ENCODE data around the gene NACC1.
A peak's percentile ranks its signal among the peaks of the same experiment; 100 is the strongest.
"Not testable (repeated sequence)": the region's sequence is repeated elsewhere in the genome, so short reads cannot be mapped to it uniquely, and the experiment has no call there.

Gene NACC1

GRCh38 chr19:13133241-13133870 is 15.3 kb downstream of the NACC1 start:
- no peak for DNase-seq
- in situ Hi-C loops (cut with HindIII; ENCODE audit: low pct_ligation_motif_present, low pct_unique_long_range_greater_than_20kb, low sequenced_read_pairs): no loop called here

GRCh38 chr19:13134626-13135025 is 16.6 kb downstream of the NACC1 start:
- DNase-seq: no peak
- in situ Hi-C loops (cut with HindIII; ENCODE audit: low pct_ligation_motif_present, low pct_unique_long_range_greater_than_20kb, low sequenced_read_pairs): no loop called here

- in situ Hi-C loops (cut with HindIII; ENCODE audit: low pct_ligation_motif_present, low pct_unique_long_range_greater_than_20kb, low sequenced_read_pairs): no loop called here
- DNase-seq: no peak
Observed at GRCh38 chr19:13135068-13136062, 17.3 kb downstream of the NACC1 start.

DNA sequence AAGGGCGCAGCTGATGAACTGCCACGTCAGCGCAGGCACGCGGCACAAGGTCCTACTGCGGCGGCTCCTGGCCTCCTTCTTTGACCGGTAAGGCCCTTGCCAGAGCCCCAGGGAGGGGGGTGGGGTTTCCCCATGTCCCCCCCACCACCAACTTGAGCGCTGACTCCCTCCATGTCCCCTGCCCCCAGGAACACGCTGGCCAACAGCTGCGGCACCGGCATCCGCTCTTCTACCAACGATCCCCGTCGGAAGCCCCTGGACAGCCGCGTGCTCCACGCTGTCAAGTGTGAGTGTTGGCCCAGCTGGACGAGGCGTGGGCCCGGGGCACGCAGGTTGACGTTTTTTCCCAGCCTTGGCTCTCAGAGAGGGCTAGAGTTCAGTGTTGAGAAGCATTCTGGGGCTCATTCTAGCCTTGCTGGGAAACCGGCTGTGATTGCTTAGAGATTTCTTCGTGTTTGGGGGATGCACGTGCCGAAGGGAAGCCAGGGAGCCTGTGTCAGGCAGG is 19.3 kb downstream of the NACC1 start:
- in situ Hi-C loops (cut with HindIII; ENCODE audit: low pct_ligation_motif_present, low pct_unique_long_range_greater_than_20kb, low sequenced_read_pairs): no loop called here
- no peak for DNase-seq

DNA sequence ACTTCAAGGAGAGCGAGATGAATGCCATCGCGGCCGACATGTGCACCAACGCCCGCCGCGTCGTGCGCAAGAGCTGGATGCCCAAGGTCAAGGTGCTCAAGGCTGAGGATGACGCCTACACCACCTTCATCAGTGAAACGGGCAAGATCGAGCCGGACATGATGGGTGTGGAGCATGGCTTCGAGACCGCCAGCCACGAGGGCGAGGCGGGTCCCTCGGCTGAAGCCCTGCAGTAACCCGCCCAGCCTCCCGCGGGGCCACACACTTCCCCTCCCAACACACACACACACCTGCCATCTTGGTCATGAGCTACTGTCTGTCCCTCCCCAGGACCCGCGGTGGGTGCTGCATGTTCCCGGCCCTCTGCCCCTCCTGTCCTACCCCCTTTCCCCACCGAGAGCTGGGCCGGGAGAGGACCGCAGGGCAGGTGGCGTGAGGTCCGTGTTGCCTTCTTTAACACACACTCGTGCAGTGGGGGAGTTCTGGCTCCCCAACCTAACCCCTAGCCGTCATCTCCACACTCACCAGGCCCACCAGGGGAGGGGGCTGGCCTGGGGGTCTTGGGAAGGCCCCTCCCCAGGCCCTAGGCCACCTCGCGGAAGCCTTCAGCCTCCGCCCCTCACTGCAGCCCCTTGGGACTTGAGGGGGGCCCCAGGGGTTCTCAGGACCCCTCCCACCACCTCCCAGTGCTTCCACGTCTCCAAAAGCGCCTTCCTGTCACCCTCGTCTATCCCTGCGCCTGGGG is 20.3 kb downstream of the NACC1 start:
- in situ Hi-C loops (cut with HindIII; ENCODE audit: low pct_ligation_motif_present, low pct_unique_long_range_greater_than_20kb, low sequenced_read_pairs): no loop called here
- DNase-seq: no peak

GRCh38 chr19:13138916-13139198 is 20.8 kb downstream of the NACC1 start:
- in situ Hi-C loops (cut with HindIII; ENCODE audit: low pct_ligation_motif_present, low pct_unique_long_range_greater_than_20kb, low sequenced_read_pairs): no loop called here
- DNase-seq: no peak

DNA sequence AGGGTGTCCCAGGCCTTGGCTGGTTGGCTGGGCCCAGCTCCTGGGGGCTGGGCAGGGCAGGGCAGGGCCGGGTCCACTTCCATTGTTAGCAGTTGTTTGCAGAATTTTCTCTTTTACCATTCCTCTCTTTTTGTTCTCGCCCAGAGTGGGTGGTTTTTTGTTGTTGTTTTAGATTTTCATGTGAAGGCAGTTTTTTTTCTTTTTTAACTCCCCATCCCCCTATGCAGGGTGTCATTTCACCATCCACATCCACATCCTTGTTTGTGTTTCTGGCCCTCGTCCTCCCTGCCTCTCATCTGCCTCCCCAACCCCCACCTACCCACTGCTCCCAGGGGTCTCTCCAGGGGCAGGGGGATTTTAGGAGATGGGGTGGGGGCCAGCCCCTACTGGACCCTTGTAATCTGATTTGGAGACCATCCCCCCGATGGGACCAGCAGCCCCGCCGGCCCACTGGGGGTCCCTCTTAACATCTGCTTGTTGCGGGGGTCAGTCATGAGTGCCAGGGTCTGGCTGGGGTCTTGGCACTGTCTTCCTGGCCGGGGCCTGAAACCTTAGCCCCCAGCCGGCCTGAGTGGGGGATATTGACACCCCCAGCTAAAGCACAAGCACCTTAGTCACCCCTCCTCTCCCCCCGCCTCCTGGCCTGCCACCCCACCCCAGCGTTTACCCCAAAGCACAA is 21.7 kb downstream of the NACC1 start:
- no peak for DNase-seq
- in situ Hi-C loops (cut with HindIII; ENCODE audit: low pct_ligation_motif_present, low pct_unique_long_range_greater_than_20kb, low sequenced_read_pairs): no loop called here

GRCh38 chr19:13146763-13147563 is 28.9 kb downstream of the NACC1 start:
- in situ Hi-C loops (cut with HindIII; ENCODE audit: low pct_ligation_motif_present, low pct_unique_long_range_greater_than_20kb, low sequenced_read_pairs): no loop called here
- DNase-seq: no peak

DNA sequence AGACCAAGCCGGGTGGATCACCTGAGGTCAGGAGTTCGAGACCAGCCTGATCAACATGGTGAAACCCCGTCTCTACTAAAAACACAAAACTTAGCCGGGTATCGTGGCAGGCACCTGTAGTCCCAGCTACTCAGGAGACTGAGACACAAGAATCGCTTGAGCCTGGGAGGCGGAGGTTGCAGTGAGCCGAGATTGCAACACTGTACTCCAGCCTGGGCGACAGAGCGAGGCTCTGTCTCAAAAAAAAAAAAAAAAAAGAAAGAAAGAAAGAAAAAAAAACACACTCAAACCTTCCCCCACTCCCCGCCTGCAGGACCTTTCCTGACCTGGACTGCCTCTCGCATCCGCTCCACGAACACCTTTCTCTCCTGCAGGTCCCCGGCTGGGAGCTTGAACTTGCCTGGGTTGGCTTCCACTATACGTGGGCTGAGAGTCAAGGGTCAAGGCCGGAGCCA is 31.1 kb downstream of the NACC1 start:
- DNase-seq; in situ Hi-C loops (cut with HindIII; ENCODE audit: low pct_ligation_motif_present, low pct_unique_long_range_greater_than_20kb, low sequenced_read_pairs): not testable (repeated sequence)

GRCh38 chr19:13149628-13150186 is 31.6 kb downstream of the NACC1 start:
- in situ Hi-C loops (cut with HindIII; ENCODE audit: low pct_ligation_motif_present, low pct_unique_long_range_greater_than_20kb, low sequenced_read_pairs): no loop called here
- peak; percentile 38 for DNase-seq

GRCh38 chr19:13150187-13150930 is 32.3 kb downstream of the NACC1 start, which contains the start of the genes IER2 and STX10:
TSS of gene IER2 (plus strand) at chr19:13150411. CDS start at chr19:13153187, 2,776 bp downstream.
TSS of gene STX10 (minus strand) at chr19:13150375. CDS start at chr19:13150173, 202 bp downstream.
- DNase-seq: peak; percentile 93
- in situ Hi-C loops (cut with HindIII; ENCODE audit: low pct_ligation_motif_present, low pct_unique_long_range_greater_than_20kb, low sequenced_read_pairs): no loop called here

DNA sequence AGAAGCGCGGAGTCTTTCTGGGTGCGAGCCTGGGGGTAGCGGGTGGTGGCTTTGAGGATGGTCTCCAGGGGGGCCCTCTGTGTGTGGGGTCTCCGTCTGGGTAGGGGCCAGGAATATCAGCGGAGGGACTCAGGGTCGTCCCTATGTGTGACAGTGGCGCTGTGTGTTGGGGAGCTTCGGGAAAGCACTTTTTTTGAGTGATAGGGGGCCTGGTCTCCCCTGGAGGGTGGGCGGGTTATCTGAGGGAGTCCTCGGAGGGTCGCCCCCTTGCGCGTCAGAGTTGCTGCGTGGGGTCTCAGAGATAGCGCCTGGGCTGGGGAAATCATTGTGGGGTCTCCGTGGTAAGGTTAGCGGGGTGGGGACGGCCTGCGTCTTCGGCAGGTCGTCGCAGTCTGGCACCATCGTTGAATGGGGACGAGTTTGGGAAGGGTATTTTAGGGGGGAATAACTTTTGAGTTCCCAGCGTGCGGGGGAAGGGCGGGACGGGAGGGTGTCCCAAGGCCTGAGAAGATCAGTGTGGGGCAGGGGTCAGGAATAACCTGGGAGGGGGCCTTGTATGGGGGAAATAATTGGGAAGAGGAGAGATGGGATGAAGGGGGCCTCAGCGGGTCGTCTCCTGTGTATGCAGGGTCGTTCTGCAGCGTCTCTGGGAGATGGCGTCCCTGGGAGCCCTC is 33.0 kb downstream of the NACC1 start:
- in situ Hi-C loops (cut with HindIII; ENCODE audit: low pct_ligation_motif_present, low pct_unique_long_range_greater_than_20kb, low sequenced_read_pairs): no loop called here
- DNase-seq: no peak

GRCh38 chr19:13151605-13152355 is 33.7 kb downstream of the NACC1 start:
- DNase-seq: peak; percentile 94
- in situ Hi-C loops (cut with HindIII; ENCODE audit: low pct_ligation_motif_present, low pct_unique_long_range_greater_than_20kb, low sequenced_read_pairs): no loop called here

DNA sequence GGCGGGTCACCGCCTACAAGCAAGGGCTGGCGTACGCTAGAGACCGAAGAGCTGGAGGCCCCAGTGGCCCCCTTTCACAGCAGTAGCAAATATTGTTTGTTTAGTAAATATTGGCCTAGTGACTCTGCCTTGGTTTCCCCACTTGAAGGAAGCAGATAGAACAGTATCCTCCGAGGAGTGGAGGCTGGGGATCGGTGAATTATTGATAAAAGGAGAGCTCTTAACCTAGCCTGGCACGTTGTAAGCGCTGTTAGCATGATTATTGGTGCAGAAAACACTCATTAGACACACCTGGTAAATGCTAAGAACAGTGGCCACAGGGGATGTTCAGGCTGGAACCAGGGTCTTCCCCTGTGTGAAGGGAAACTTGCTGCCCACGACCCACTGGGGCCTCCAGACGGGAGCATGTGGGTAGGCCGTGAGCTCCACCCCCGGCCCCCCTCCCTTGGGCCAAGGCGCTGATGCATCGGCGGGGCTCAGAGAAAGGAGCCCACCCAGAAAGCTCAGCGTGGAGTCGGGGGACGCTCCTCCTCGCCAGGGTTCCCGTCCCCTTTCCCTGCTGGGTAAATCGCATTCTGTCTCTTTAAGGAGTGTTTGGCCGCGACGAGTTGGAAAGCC is 34.4 kb downstream of the NACC1 start:
- in situ Hi-C loops (cut with HindIII; ENCODE audit: low pct_ligation_motif_present, low pct_unique_long_range_greater_than_20kb, low sequenced_read_pairs): no loop called here
- DNase-seq: no peak

DNA sequence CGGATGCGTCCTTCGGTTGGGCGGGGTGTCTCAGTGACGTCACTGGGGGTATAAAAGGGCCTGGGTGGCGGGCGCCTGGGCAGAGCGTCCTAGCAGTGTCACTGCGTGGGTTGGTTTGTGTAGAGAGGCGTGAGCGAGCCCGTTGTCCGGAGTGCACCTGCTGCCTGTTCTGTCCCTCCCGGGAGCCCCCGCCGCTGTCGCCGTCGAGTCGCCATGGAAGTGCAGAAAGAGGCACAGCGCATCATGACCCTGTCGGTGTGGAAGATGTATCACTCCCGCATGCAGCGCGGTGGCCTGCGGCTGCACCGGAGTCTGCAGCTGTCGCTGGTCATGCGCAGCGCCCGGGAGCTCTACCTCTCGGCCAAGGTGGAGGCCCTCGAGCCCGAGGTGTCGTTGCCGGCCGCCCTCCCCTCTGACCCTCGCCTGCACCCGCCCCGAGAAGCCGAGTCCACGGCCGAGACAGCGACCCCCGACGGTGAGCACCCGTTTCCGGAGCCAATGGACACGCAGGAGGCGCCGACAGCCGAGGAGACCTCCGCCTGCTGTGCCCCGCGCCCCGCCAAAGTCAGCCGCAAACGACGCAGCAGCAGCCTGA is 35.0 kb downstream of the NACC1 start:
- in situ Hi-C loops (cut with HindIII; ENCODE audit: low pct_ligation_motif_present, low pct_unique_long_range_greater_than_20kb, low sequenced_read_pairs): no loop called here
- peak; percentile 90 for DNase-seq

Data from ACHN (cell line).